SJSA1 (cell line): Measurements from ENCODE around the gene BMPR2. TPM values are rescaled to one million over a fixed set of nuclear protein-coding genes. Genes with fewer than 3 reads are reported as not detected.
"Not testable (repeated sequence)": the region's sequence is repeated elsewhere in the genome, so short reads cannot be mapped to it uniquely, and the experiment has no call there.

ENCODE experiments used
- DNase-seq, 2 experiments: peaks; one replicate each; pipeline ENCODE4 v3.0.0-alpha.2; 2015 to 2020; ENCODE audit warnings: low spot score in 2 of 2, low read depth in 1 of 2
- H3K27ac ChIP-seq: fragments of 250-450 bp; sonication (Bioruptor Pico); 2 replicates; pipeline ENCODE4 v1.5.1; 2020; ENCODE audit warnings: mild to moderate bottlenecking, moderate library complexity
- H3K27me3 ChIP-seq: fragments of 250-450 bp; sonication (Bioruptor Pico); replicated peaks from 2 replicates; pipeline ENCODE4 v1.5.1; 2020; ENCODE audit warnings: mild to moderate bottlenecking, moderate library complexity
- H3K36me3 ChIP-seq: fragments of 250-450 bp; sonication (Bioruptor Pico); 2 replicates; pipeline ENCODE4 v1.5.1; 2020; ENCODE audit warnings: mild to moderate bottlenecking
- H3K4me1 ChIP-seq: fragments of 250-450 bp; sonication (Bioruptor Pico); replicated peaks from 2 replicates; pipeline ENCODE4 v1.6.1; 2021; ENCODE audit warnings: mild to moderate bottlenecking
- H3K4me3 ChIP-seq: fragments of 250-450 bp; sonication (Bioruptor Pico); 2 replicates; pipeline ENCODE4 v1.5.1; 2020; ENCODE audit warnings: mild to moderate bottlenecking
- H3K9me3 ChIP-seq: fragments of 250-450 bp; sonication (Bioruptor Pico); replicated peaks from 2 replicates; pipeline ENCODE4 v1.5.1; 2020; ENCODE audit warnings: mild to moderate bottlenecking
- total RNA-seq: library from RNA; depleted of rRNA; stranded (reverse); fragments of >200 nt; shearing (Covaris generic); gene quantifications from 2 replicates; pipeline ENCODE4 v1.2.3, GENCODE V29; 2014

BMPR2 gene
- total RNA-seq, 1 experiment from 2014 or later = 35.5 TPM

DNA sequence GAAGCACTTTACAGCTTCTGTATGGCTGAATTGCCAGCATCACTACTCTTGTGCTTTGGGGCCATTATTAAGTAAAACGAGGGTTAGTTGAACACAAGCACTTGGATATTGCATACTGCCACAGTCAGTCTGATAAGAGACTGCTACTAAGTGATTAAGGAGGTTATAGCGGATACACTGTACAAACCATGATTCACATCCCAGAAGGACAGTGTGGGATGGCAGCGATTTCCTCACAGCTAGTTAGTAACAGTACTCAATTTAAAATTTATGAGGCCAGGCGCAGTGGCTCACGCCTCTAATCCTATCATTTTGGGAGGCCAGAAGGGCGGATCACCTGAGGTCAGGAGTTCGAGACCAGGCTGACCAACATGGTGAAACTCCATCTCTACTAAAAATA is 2.6 kb upstream of the BMPR2 start:
- Histone ChIP-seq H3K4me3 (no peak overlapping the region), H3K4me1 (peaks cover 27% of the 10 kb centered on the region), H3K36me3 (peaks cover 10% of the 10 kb centered on the region), H3K27me3 (no peaks in the 10 kb centered on the region), H3K27ac (no peak overlapping the region), H3K9me3 (no peaks in the 10 kb centered on the region)
- DNase-seq = peak in 1 of 2 experiments; percentile 15

DNA sequence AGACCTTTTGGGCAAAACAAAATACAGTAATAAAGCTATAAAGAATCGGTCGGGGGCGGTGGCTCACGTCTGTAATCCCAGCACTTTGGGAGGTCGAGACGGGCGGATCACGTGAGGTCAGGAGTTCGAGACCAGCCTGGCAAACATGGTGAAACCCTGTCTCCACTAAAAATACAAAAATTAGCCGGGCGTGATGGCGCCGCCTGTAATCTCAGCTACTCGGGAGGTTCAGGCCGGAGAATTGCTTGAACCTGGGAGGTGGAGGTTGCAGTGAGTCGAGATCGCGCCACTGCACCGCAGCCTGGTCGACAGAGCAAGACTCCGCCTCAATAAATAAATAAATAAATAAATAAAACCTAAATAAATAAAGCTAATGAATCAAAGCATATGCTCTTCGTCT is 1.7 kb upstream of the BMPR2 start:
- peak overlapping the region; percentile 97 for H3K27ac ChIP-seq
- H3K9me3 ChIP-seq, H3K27me3 ChIP-seq: not testable (repeated sequence)
- peaks cover 23% of the 10 kb centered on the region for H3K4me1 ChIP-seq
- peak overlapping the region; percentile 80 for H3K4me3 ChIP-seq
- peaks cover 12% of the 10 kb centered on the region for H3K36me3 ChIP-seq
- DNase-seq = peak in 1 of 2 experiments; percentile 51

- peak; percentile 95 to 96 for DNase-seq
- H3K27ac ChIP-seq = peak overlapping the region; percentile 97
- H3K9me3 ChIP-seq = no peaks in the 10 kb centered on the region
- H3K27me3 ChIP-seq = no peaks in the 10 kb centered on the region
- peak overlapping the region; percentile 80 for H3K4me3 ChIP-seq
- H3K4me1 ChIP-seq = peaks cover 22% of the 10 kb centered on the region
- peaks cover 15% of the 10 kb centered on the region for H3K36me3 ChIP-seq
Measured at GRCh38 chr2:202375033-202375608, 1.0 kb upstream of the BMPR2 start.

DNA sequence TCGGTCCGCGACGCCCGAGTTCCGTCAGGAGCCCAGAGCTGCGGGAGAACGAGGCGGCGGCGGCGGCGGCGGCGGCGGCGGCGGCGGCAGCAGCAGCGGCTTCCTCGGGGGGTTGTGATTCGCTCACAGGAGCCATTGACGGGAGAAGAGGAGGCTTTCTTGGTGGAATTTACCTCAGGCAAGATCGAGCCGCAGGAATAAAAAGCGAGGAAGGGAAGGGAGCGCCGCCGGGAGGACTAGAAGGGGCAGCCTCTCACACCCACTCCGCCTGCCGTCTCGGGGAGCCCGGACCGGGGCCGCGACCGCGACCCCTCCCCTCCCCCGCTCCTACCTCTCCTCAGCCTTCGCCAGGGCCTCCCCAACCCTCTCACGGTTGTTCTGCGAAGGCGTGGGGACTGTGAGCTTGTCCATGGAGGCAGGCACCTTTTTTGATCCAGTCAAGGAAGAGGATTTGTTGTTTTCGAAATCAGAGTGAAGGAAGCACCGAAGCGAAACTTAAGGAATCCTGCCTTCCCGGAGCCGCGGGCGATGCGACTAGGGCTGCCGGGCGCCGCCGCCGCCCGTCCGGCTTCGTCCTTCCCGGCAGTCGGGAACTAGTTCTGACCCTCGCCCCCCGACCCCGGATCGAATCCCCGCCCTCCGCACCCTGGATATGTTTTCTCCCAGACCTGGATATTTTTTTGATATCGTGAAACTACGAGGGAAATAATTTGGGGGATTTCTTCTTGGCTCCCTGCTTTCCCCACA is 506 bp downstream of the BMPR2 start:
- Histone ChIP-seq H3K36me3 (peaks cover 15% of the 10 kb centered on the region), H3K9me3 (no peaks in the 10 kb centered on the region), H3K4me1 (peaks cover 26% of the 10 kb centered on the region), H3K4me3 (peak overlapping the region; percentile 80), H3K27me3 (no peaks in the 10 kb centered on the region), H3K27ac (peak overlapping the region; percentile 71)
- DNase-seq = peak in 1 of 2 experiments; percentile 82

DNA sequence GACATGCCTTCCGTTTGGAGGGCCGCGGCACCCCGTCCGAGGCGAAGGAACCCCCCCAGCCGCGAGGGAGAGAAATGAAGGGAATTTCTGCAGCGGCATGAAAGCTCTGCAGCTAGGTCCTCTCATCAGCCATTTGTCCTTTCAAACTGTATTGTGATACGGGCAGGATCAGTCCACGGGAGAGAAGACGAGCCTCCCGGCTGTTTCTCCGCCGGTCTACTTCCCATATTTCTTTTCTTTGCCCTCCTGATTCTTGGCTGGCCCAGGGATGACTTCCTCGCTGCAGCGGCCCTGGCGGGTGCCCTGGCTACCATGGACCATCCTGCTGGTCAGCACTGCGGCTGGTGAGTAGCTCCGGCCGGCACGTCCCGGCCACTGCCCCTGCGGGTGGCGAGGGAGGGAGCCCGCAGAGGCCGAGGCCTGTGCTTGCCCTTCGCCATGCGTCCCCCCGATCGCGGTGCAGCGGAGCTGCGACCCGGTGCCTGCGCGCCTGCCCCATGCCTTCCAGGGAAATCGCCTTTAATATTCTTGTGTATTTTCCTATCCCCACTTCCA is 1.2 kb downstream of the BMPR2 start:
- Histone ChIP-seq H3K36me3 (peaks cover 15% of the 10 kb centered on the region), H3K27me3 (no peaks in the 10 kb centered on the region), H3K4me3 (peak overlapping the region; percentile 80), H3K4me1 (peaks cover 26% of the 10 kb centered on the region), H3K9me3 (no peaks in the 10 kb centered on the region), H3K27ac (peak overlapping the region; percentile 71)
- peak; percentile 47 for DNase-seq

DNA sequence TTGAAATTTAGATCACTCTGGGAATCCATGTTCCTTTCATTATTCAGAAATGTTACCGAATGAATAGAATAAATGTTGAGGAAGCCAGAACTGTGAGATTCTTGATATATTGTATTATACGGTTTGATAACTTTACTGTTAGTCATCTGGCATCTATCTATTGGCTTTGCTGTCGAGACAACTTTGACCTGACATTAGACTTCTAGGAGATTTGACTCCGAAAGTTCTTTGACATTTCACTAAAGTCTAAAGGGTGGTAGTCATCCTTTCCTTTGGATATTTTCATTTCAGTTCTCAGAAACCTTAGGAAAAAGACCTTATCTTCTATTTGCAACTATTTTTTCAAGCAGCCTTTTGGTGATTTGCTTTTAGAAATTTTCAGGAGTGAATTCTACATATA is 1.9 kb downstream of the BMPR2 start:
- H3K36me3 ChIP-seq = peaks cover 20% of the 10 kb centered on the region
- no peaks in the 10 kb centered on the region for H3K9me3 ChIP-seq
- DNase-seq = peak in 1 of 2 experiments; percentile 33
- H3K27ac ChIP-seq = peak overlapping the region; percentile 71
- no peaks in the 10 kb centered on the region for H3K27me3 ChIP-seq
- H3K4me3 ChIP-seq = peak overlapping the region; percentile 80
- H3K4me1 ChIP-seq = peaks cover 26% of the 10 kb centered on the region

GRCh38 chr2:202378662-202379358 is 2.7 kb downstream of the BMPR2 start:
- no peak for DNase-seq

DNA sequence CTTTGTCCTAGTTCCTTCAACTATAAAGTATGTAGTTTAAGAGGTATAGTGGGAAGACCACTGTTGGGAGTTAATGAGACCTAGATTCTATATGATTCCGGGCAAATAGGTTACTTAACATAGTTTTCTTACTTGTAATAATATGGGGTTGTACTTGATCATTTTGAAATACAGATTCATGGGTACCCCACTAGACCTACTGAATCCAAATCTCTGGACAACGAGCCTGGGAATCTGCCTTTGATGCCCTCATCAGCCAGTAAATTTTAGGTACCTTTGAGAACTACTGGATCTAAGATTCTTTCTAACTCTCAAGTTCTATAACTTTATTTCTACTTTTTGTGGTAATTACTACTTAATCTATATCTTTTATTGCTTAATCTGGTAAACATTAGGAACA is 6.6 kb downstream of the BMPR2 start:
- Histone ChIP-seq H3K27me3 (no peaks in the 10 kb centered on the region), H3K27ac (no peak overlapping the region), H3K4me1 (peaks cover 12% of the 10 kb centered on the region), H3K4me3 (no peak overlapping the region), H3K9me3 (no peaks in the 10 kb centered on the region), H3K36me3 (peaks cover 24% of the 10 kb centered on the region)
- no peak for DNase-seq

More at GRCh38 chr2:202378662-202379358, 2.7 kb downstream of the BMPR2 start:
- no peaks in the 10 kb centered on the region for H3K9me3 ChIP-seq
- peak overlapping the region; percentile 80 for H3K4me3 ChIP-seq
- H3K27ac ChIP-seq = no peak overlapping the region
- peaks cover 22% of the 10 kb centered on the region for H3K4me1 ChIP-seq
- peaks cover 24% of the 10 kb centered on the region for H3K36me3 ChIP-seq
- no peaks in the 10 kb centered on the region for H3K27me3 ChIP-seq

GRCh38 chr2:202386495-202386894 is 10.4 kb downstream of the BMPR2 start:
- not testable (repeated sequence) for H3K4me3 ChIP-seq, H3K27me3 ChIP-seq, H3K4me1 ChIP-seq, DNase-seq, H3K9me3 ChIP-seq, H3K27ac ChIP-seq
- peaks cover 23% of the 10 kb centered on the region for H3K36me3 ChIP-seq

- no peak overlapping the region for H3K4me3 ChIP-seq
- H3K9me3 ChIP-seq = no peaks in the 10 kb centered on the region
- peaks cover 25% of the 10 kb centered on the region for H3K36me3 ChIP-seq
- no peaks in the 10 kb centered on the region for H3K27me3 ChIP-seq
- no peaks in the 10 kb centered on the region for H3K4me1 ChIP-seq
- DNase-seq = no peak
- H3K27ac ChIP-seq = no peak overlapping the region
Measured at GRCh38 chr2:202387608-202388342, 11.6 kb downstream of the BMPR2 start.

DNA sequence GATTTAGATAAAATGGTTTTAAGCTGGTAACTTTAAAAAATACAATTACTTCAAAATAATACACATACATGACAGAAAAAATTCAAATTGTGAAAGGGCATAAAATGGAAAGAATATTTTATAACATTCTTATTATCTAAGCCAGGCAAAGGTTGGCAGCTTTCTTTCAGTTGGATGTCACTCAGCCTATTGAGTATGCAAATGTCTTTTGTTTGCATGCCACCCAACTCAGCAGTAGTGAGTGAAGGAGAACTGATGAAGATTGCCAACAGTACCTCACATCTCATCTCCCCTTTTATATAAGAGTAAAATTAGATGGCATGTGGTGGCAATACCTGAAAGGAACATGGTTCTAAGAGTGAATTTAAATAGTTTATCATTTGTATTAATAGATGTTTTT is 24.8 kb downstream of the BMPR2 start:
- no peaks in the 10 kb centered on the region for H3K4me1 ChIP-seq
- no peaks in the 10 kb centered on the region for H3K27me3 ChIP-seq
- peaks cover 4% of the 10 kb centered on the region for H3K36me3 ChIP-seq
- no peak for DNase-seq
- no peak overlapping the region for H3K4me3 ChIP-seq
- no peaks in the 10 kb centered on the region for H3K9me3 ChIP-seq
- no peak overlapping the region for H3K27ac ChIP-seq

DNA sequence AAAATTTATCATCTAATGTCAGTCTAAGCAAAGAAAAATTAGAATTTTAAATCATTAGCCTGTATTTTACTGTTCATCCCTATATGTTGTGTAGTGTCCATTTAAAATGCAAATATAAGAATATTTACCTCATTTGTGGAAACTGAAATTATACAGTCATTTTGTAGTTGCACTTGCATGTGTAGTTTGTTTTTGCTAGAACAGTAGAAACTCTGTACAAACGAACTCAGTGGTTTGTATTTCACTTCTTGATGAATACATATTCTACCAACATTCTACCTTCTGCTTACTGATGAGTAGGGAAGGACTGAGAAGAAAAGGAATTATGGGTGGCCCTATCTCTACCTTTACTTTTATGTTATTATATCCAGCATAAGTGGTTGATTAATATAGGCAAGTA is 29.7 kb downstream of the BMPR2 start:
- Histone ChIP-seq H3K4me1 (peaks cover 7% of the 10 kb centered on the region), H3K4me3 (no peak overlapping the region), H3K9me3 (no peaks in the 10 kb centered on the region), H3K27ac (no peak overlapping the region), H3K36me3 (peaks cover 3% of the 10 kb centered on the region; the same call in 1 of the 2 replicates), H3K27me3 (no peaks in the 10 kb centered on the region)
- no peak for DNase-seq

- H3K27me3 ChIP-seq = no peaks in the 10 kb centered on the region
- no peak overlapping the region for H3K4me3 ChIP-seq
- no peaks in the 10 kb centered on the region for H3K9me3 ChIP-seq
- H3K4me1 ChIP-seq = peaks cover 7% of the 10 kb centered on the region
- H3K27ac ChIP-seq = no peak overlapping the region
- DNase-seq = no peak
- peaks cover 3% of the 10 kb centered on the region; the same call in 1 of the 2 replicates for H3K36me3 ChIP-seq
Measured at GRCh38 chr2:202406445-202406978, 30.4 kb downstream of the BMPR2 start.
